Panc1 (cell line): ENCODE data around the gene NT5C2. TPM values are rescaled to one million over a fixed set of nuclear protein-coding genes. Genes with fewer than 3 reads are reported as not detected.

Experiments used
- ATAC-seq: fragments of 200-7000 bp; cut with Tn5 transposase; 2 replicates; pipeline ENCODE4 v1.9.1; 2020; ENCODE audit warnings: mild to moderate bottlenecking, moderate library complexity
- BruUV-seq: library from RNA; stranded (reverse); fragments of 400-500 nt; replicated peaks from 2 replicates; lab custom pipeline; 2021; lab: Mats Ljungman, UMichigan
- CTCF ChIA-PET: fragments of 300-600 bp; sonication (Branson Sonifier 250); formaldehyde crosslinking; loops from one replicate; lab custom pipeline; 2022; ENCODE audit warnings: antibody characterized with exemption; lab: Charles Lee
- POLR2A ChIA-PET: fragments of 300-600 bp; sonication (Branson Sonifier 250); formaldehyde crosslinking; loops from one replicate; lab custom pipeline; 2022; ENCODE audit warnings: antibody characterized with exemption; lab: Charles Lee
- DNase-seq: peaks from one replicate; pipeline ENCODE4 v3.0.0-alpha.2; 2010; ENCODE audit warnings: low read depth, low spot score
- H3K27ac ChIP-seq: 2 replicates; pipeline ENCODE4 v1.5.1; 2011; ENCODE audit warnings: mild to moderate bottlenecking, low read length, inconsistent platforms
- H3K27me3 ChIP-seq: fragments of 200-500 bp; sonication (Bioruptor generic); 2 replicates; pipeline ENCODE4 v1.6.0; 2014; ENCODE audit warnings: low read length, inconsistent platforms; ENCODE audit not compliant: control insufficient read depth, insufficient read depth
- H3K36me3 ChIP-seq: fragments of 200-500 bp; sonication (Bioruptor generic); 2 replicates; pipeline ENCODE4 v1.5.1; 2014; ENCODE audit warnings: inconsistent platforms, mild to moderate bottlenecking, low read length, moderate library complexity; ENCODE audit not compliant: control insufficient read depth, insufficient read depth
- H3K4me1 ChIP-seq: 2 replicates; pipeline ENCODE4 v1.5.1; 2011; ENCODE audit warnings: inconsistent platforms, mild to moderate bottlenecking, low read length, moderate library complexity; ENCODE audit not compliant: control insufficient read depth, insufficient read depth
- H3K4me3 ChIP-seq, 2 experiments: 2 replicates each; pipeline ENCODE4 v1.5.1; 2011 to 2012; ENCODE audit warnings: low read depth in 2 of 2, low read length in 2 of 2, mild to moderate bottlenecking in 2 of 2, inconsistent platforms in 1 of 2, moderate library complexity in 1 of 2
- H3K9me3 ChIP-seq: fragments of 200-500 bp; sonication (Bioruptor generic); 2 replicates; pipeline ENCODE4 v1.5.1; 2014; ENCODE audit warnings: low read depth, mild to moderate bottlenecking, inconsistent platforms, low read length, moderate library complexity; ENCODE audit not compliant: control insufficient read depth, insufficient read depth
- POLR2AphosphoS5 ChIP-seq: IDR thresholded peaks from 2 replicates; pipeline ENCODE4 v1.6.1; 2012; ENCODE audit warnings: mild to moderate bottlenecking, low read depth, low read length, moderate library complexity
- SIN3A ChIP-seq: IDR thresholded peaks from 2 replicates; pipeline ENCODE4 v1.6.1; 2012; ENCODE audit warnings: low read depth, mild to moderate bottlenecking, low read length, moderate library complexity, borderline replicate concordance; ENCODE audit not compliant: insufficient read depth
- TCF7L2 ChIP-seq: IDR thresholded peaks from 2 replicates; pipeline ENCODE4 v1.6.1; 2011; ENCODE audit warnings: mild to moderate bottlenecking, low read depth, low read length, inconsistent platforms
- in situ Hi-C: cut with HindIII; loops from 2 replicates; pipeline ENCODE4 v1.10.0; 2016; ENCODE audit warnings: low sequenced_read_pairs, low pct_unique_long_range_greater_than_20kb
- intact Hi-C: fragments of 100-400 bp; cut with micrococcal nuclease; formaldehyde crosslinking; loops from one replicate; pipeline ENCODE4 v1.10.0; 2022; ENCODE audit not compliant: unreplicated experiment
- total RNA-seq: library from RNA; stranded (reverse); gene quantifications from one replicate; pipeline ENCODE4 v1.2.1, GENCODE V29; 2021; ENCODE audit not compliant: unreplicated experiment
- TF ChIP-seq, protein P1 (sequence below): fragments of 450-650 bp; IDR thresholded peaks from 2 replicates; pipeline ENCODE4 v1.5.1; 2017; ENCODE audit warnings: mild to moderate bottlenecking
- TF ChIP-seq, protein P2 (sequence below), 2 experiments: IDR thresholded peaks; 2 replicates each; pipeline ENCODE4 v1.6.1; 2011 to 2012; ENCODE audit warnings: low read depth in 2 of 2, control low read depth in 1 of 2, low read length in 1 of 2, mild to moderate bottlenecking in 1 of 2, moderate library complexity in 1 of 2; ENCODE audit not compliant: insufficient read depth in 1 of 2

Gene NT5C2
- total RNA-seq, 1 experiment from 2014 or later: 150 TPM

DNA sequence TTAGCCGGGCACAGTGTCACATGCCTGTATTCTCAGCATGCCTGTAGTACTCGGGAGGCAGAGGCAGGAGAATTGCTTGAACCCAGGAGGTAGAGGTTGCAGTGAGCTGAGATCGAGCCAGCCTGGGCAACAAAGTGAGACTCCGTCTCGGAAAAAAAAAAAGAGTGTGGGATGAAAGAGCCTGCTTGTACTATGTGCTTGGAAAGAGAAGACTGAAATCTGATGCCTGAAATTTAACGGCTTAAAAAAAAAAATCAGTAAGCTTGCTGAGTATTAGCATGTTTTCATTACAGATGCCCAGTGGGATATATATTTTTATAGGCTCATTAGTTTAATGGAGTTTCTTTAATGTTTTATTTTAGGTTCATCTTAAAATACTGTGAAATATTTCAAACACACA lies 4.2 kb downstream of the NT5C2 start:
- ATAC-seq (no peak), DNase-seq (no peak)
- Histone ChIP-seq H3K4me3 (peak overlapping the region; percentile 25 to 45), H3K27me3 (no peaks in the 10 kb centered on the region), H3K36me3 (peaks cover 8% of the 10 kb centered on the region), H3K9me3 (no peaks in the 10 kb centered on the region), H3K27ac (peak overlapping the region; percentile 92), H3K4me1 (peaks cover 65% of the 10 kb centered on the region)
- ChIA-PET POLR2A (interaction anchor here (0.6 to 3.9 kb wide), 6 partner anchors 12 to 1077 kb away, joined by 3 to 26 read pairs (median 8); no protein-coding TSS in a partner anchor), CTCF (interaction anchor here (0.7 to 1.0 kb wide), 2 partner anchors 56 to 147 kb away, joined by 3 to 5 read pairs; no protein-coding TSS in a partner anchor)
- intact Hi-C loops (no loop called here), in situ Hi-C loops (no loop called here)
- TF ChIP-seq TCF7L2: peak; percentile 54; the same call in 1 of the 2 replicates
- TF ChIP-seq, protein P1, sequence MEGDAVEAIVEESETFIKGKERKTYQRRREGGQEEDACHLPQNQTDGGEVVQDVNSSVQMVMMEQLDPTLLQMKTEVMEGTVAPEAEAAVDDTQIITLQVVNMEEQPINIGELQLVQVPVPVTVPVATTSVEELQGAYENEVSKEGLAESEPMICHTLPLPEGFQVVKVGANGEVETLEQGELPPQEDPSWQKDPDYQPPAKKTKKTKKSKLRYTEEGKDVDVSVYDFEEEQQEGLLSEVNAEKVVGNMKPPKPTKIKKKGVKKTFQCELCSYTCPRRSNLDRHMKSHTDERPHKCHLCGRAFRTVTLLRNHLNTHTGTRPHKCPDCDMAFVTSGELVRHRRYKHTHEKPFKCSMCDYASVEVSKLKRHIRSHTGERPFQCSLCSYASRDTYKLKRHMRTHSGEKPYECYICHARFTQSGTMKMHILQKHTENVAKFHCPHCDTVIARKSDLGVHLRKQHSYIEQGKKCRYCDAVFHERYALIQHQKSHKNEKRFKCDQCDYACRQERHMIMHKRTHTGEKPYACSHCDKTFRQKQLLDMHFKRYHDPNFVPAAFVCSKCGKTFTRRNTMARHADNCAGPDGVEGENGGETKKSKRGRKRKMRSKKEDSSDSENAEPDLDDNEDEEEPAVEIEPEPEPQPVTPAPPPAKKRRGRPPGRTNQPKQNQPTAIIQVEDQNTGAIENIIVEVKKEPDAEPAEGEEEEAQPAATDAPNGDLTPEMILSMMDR: no peak
- no TSS peak for BruUV-seq

DNA sequence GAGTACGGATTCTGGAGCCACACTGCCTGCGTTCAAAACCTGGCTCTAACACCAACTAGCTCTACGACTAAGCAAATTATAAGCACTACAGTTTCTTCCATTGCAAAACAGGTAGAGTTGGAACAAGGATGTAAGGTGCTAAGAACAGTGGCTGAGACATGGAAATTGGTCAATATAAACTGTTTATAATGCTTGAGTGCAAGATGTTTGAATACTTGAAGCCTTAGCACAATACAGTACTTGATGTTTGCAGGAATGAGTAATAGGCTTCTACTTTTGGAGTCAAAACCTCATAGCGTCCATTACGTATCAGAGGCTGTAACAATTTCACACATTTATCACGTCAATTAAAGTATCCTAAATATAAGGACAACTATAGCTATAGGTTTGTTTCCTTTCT lies 6.9 kb downstream of the NT5C2 start:
- in situ Hi-C loops (no loop called here), intact Hi-C loops (no loop called here)
- Histone ChIP-seq H3K4me1 (peaks cover 84% of the 10 kb centered on the region), H3K27ac (peak overlapping the region; percentile 92), H3K4me3 (no peak overlapping the region), H3K27me3 (no peaks in the 10 kb centered on the region), H3K9me3 (no peaks in the 10 kb centered on the region), H3K36me3 (peaks cover 5% of the 10 kb centered on the region; the same call in 1 of the 2 replicates)
- ChIA-PET POLR2A (interaction anchor here (0.5 kb wide), 1 partner anchor 45 kb away, joined by 5 read pairs; no protein-coding TSS in a partner anchor), CTCF (interaction anchor here (0.6 kb wide), 1 partner anchor 57 kb away, joined by 4 read pairs; no protein-coding TSS in a partner anchor)
- DNase-seq (no peak), ATAC-seq (no peak)
- no peak for TF ChIP-seq TCF7L2
- TF ChIP-seq SIN3A: no peak
- no peak for TF ChIP-seq POLR2AphosphoS5
- TF ChIP-seq, protein P2, sequence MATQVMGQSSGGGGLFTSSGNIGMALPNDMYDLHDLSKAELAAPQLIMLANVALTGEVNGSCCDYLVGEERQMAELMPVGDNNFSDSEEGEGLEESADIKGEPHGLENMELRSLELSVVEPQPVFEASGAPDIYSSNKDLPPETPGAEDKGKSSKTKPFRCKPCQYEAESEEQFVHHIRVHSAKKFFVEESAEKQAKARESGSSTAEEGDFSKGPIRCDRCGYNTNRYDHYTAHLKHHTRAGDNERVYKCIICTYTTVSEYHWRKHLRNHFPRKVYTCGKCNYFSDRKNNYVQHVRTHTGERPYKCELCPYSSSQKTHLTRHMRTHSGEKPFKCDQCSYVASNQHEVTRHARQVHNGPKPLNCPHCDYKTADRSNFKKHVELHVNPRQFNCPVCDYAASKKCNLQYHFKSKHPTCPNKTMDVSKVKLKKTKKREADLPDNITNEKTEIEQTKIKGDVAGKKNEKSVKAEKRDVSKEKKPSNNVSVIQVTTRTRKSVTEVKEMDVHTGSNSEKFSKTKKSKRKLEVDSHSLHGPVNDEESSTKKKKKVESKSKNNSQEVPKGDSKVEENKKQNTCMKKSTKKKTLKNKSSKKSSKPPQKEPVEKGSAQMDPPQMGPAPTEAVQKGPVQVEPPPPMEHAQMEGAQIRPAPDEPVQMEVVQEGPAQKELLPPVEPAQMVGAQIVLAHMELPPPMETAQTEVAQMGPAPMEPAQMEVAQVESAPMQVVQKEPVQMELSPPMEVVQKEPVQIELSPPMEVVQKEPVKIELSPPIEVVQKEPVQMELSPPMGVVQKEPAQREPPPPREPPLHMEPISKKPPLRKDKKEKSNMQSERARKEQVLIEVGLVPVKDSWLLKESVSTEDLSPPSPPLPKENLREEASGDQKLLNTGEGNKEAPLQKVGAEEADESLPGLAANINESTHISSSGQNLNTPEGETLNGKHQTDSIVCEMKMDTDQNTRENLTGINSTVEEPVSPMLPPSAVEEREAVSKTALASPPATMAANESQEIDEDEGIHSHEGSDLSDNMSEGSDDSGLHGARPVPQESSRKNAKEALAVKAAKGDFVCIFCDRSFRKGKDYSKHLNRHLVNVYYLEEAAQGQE (IDR thresholded peaks at IDR 0.05; ENCODE audit: insufficient read depth in 1 of 2, low read depth in 2 of 2, low read length in 1 of 2): no peak
- TF ChIP-seq, protein P1: no peak
- TSS peak; percentile 18 for BruUV-seq
